ENCODE data around the gene GRB10. TPM values are rescaled to one million over a fixed set of nuclear protein-coding genes. Genes with fewer than 3 reads are reported as not detected.
"Not testable (repeated sequence)": the region's sequence is repeated elsewhere in the genome, so short reads cannot be mapped to it uniquely, and the experiment has no call there.

Gene GRB10
- total RNA-seq, 4 donors from 2014 or later: 32.1 to 50.3 (median 38.1) TPM

DNA sequence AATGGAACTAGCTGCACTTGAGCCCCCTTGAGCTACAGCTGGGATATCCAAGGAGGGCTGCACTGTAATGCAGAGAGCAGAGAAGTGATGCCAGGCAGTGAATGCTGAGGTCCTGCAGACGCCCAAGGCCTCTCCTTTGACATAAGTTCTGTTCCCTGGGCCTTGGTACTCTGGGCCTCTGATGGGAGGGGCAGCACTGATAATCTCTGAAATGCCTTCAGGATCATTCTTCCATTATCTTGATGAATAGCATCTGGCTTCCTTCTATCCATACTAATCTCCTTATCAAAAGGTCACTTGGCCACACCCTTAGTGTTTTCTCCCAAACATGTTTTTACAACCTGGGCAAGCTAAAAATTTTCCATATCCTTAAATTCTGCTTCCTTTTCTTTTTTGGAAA, 6.9 kb downstream of the GRB10 start:
- TF ChIP-seq CTCF (IDR thresholded peaks at IDR 0.05) (no peak), POLR2A (IDR thresholded peaks at IDR 0.05) (no peak)
- Histone ChIP-seq H3K27ac (no peak overlapping the region), H3K9me3 (no peaks in the 10 kb centered on the region), H3K4me1 (peaks cover 0 to 8% (median 0%) of the 10 kb centered on the region in 4 donors), H3K27me3 (no peaks in the 10 kb centered on the region), H3K36me3 (no peaks in the 10 kb centered on the region), H3K4me3 (no peak overlapping the region)
- DNase-seq: no peak

- no peak overlapping the region for H3K4me3 ChIP-seq
- no peaks in the 10 kb centered on the region for H3K27me3 ChIP-seq
- no peak for DNase-seq
- no peaks in the 10 kb centered on the region for H3K36me3 ChIP-seq
- TF ChIP-seq POLR2A (IDR thresholded peaks at IDR 0.05): no peak
- no peak for TF ChIP-seq CTCF (IDR thresholded peaks at IDR 0.05)
- no peak overlapping the region for H3K27ac ChIP-seq
- H3K9me3 ChIP-seq: no peaks in the 10 kb centered on the region
- H3K4me1 ChIP-seq: peaks cover 0 to 8% (median 0%) of the 10 kb centered on the region in 4 donors
These were observed 7.5 kb downstream of the GRB10 start for GRCh38 chr7:50775231-50775630.

- TF ChIP-seq CTCF (IDR thresholded peaks at IDR 0.05): no peak
- no peak for TF ChIP-seq POLR2A (IDR thresholded peaks at IDR 0.05)
- Histone ChIP-seq H3K9me3 (no peaks in the 10 kb centered on the region), H3K27me3 (no peaks in the 10 kb centered on the region), H3K36me3 (no peaks in the 10 kb centered on the region), H3K4me3 (no peak overlapping the region), H3K4me1 (peaks cover 0 to 8% (median 0%) of the 10 kb centered on the region in 4 donors), H3K27ac (no peak overlapping the region)
- DNase-seq: no peak
These were observed 8.4 kb downstream of the GRB10 start for GRCh38 chr7:50774319-50774718.

DNA sequence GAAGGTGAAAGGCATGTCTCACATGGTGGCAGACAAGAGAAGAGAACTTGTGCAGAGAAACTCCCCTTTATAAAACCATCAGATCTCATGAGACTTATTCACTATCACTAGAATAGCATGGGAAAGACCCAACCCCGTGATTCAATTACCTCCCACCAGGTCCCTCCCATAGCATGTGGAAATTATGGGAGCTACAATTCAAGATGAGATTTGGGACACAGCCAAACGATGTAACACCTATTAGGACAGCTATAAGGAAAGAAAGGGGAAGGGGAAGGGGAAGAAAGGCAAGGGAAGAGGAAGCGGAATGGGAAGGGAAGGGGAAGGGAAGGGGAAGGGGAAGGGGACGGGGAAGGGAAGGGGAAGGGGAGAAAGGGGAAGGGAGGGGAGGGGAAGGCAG, 9.6 kb downstream of the GRB10 start:
- H3K4me1 ChIP-seq, H3K36me3 ChIP-seq, H3K4me3 ChIP-seq, H3K27me3 ChIP-seq, H3K9me3 ChIP-seq, H3K27ac ChIP-seq, DNase-seq: not testable (repeated sequence)

DNA sequence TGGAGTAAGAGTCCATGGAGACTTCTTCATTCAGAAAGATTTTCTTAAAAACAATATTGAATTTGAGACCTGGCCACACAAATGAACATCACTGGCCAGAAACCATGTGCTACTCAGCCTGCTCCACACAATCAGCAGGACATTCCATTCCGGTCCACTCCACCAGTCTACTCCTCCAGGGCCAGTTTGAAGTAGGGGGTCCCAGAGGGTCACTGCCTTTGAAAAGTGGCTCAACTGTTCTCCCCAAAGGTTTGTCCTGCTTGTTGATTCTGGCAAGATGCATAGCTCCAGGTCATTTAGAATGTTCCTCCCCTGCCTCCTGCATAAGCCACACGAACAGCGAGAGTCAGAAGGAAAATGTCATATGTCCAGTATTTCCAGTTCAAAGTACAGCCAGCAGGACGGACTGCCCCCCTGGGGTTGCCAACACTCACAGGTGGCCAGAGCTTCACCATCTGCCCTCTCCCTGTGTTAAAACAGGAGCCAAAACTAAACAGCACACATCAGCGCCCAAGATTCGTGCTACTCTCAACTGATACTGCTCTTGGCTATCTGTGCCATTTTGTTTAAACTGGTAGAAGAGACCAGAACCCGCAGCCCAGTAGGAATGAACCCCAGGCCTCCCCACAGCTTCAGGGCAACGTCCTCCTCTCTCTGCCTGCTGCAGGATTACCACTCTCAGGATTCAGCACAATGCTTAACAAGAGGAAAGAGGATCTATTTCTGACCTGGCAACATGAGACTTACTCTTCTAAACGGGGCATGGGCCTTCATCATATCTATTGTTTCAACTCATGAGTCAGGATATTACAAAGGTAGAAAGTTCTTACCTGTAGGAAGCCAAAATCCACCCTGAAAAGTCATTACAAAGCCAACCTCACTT, 11.3 kb downstream of the GRB10 start:
- DNase-seq: no peak
- no peak overlapping the region for H3K4me3 ChIP-seq
- TF ChIP-seq CTCF (IDR thresholded peaks at IDR 0.05) (no peak), POLR2A (IDR thresholded peaks at IDR 0.05) (no peak)
- H3K9me3 ChIP-seq: no peaks in the 10 kb centered on the region
- no peaks in the 10 kb centered on the region for H3K36me3 ChIP-seq
- H3K27ac ChIP-seq: no peak overlapping the region
- no peaks in the 10 kb centered on the region for H3K27me3 ChIP-seq
- peaks cover 0 to 8% (median 0%) of the 10 kb centered on the region in 4 donors for H3K4me1 ChIP-seq

All from Peyer's patch (tissue), 4 donors.